ENCODE measurements around the gene TNS3.
A peak's percentile ranks its signal among the peaks of the same experiment; 100 is the strongest.

The TNS3 gene

DNA sequence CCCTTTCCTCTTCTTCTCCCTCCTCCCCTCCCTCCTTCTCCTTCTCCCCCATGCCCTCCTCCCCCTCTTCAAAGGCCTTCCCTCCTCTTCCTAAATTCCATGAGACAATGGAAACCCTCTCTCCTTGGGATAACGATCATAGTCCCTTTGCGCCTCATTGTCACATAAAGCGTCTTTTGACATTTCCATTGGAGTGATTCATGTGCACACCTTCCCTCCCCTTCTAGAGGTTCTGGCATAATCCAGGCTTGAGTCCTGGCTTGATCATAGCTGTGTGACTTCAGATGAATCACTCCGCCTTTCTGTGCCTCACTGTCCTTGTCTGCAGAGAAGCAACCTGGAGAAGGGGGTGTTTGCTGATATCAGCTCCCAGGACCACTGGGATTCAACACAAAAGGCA, 204.2 kb downstream of the TNS3 start:
- DNase-seq: no peak

DNA sequence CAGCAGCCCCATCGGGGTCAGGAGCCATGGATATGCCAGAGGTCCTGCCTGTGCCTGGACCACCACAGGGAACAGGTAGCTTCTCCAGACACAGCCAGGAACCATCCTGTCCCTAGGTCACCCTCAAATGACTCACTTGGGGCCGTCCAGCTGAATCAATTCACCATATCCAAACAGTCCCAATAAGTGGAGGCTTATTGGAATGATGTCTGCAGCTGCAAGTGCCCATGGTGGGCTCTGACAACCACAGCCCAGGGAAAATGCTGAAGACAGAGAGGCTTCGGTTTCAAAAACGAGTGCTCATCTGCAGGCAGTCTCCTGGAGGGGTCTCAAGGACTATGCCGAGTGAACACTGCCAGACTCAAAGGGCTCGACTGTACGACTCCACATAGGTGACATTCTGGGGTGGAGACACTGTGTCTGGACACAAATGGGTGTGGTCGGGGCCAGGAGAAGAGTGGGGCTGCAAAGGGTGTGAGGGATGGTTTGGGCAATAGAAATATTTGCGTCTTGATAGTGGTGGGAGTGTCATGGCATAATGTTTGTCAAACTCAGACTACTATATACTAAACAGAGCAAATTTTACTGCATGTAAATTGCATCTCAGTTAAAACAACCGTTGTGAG, 204.8 kb downstream of the TNS3 start:
- DNase-seq: no peak

DNA sequence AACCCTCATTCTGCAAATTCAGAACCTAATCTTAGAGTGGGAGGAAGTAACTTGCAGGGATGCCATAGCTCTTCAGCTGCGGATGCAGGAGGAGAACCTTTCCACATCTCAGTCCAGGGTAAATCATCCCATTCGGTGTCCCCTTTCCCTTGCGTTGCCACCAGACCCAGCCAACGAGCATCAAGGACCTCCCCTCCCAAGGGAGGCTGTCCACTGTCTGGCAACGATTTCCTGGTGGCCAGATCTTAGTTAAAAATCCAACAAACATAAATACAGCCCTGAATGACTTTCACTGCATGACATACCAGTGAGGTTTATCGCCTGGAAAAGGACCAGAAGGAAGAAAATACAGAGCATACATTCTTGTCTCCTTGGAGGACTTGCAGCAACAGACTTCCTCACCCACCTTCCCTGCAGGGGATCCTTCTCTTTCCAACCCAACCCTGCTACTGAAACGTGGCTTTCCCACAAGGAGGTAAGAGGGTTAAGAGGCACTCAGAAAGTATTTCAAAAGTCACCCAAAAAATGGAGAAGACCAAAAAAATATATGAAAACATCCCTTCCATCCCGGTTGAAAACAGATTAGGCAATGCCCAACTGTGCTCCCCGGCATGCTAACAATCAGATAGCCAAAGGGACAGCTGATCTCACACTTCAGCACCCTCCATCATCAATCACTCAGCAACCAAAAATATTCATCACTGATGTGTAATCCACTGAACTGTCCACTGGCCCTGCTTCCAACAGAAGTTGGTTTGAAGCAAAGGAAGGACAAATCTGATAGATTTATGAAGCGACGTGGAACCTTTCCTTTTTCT, 206.6 kb downstream of the TNS3 start:
- no peak for DNase-seq

DNA sequence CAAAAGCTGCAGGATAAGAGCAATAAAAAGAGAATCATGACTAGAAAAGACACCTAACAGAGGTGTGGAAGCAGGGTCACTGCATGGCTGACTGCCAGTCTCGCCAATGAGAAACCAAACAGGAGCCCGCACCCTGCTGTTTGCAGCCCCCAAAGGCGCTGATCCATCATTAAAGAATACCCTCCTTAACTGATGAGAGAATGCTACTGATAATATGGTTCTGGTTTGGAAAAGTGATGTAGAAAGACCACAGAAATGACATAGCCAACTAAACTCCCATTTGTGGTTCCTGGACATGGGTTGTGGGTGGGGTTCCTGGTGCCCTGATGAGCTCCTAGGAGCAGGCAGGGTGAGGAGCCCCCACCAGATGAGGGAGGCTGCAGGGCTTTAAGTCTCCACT, 207.4 kb downstream of the TNS3 start:
- DNase-seq: no peak

GRCh38 chr7:47373871-47374451, 207.9 kb downstream of the TNS3 start:
- no peak for DNase-seq

DNA sequence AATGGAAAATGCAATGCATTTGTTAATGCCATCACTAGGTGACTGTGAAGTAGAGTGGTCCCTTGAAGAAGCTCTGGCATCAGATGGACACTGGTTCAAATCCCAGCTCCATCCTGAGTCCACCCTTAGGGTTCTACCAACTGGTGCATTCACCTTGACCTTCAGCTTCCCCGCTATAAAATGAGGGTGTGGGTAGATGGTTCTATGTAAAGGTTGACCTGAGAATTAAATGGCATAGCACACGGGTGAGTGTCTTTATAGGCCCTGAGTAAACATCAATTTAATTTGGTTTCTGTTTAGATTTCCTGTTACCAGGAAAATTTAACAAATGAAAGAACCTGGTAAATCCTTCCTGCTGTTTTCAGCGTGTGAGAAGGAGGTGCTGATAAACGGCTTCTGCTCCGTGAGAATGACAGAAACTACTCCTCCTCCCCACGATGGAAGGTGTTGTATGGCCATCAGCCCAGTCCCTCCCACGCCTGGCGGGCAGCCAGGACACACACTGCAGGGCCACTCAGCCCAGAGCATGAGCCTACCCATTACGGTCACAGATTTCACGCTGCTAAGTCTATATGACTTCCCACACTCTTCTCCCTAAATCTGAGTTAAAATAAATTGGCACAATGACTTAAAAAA, 210.1 kb downstream of the TNS3 start:
- DNase-seq: no peak

DNA sequence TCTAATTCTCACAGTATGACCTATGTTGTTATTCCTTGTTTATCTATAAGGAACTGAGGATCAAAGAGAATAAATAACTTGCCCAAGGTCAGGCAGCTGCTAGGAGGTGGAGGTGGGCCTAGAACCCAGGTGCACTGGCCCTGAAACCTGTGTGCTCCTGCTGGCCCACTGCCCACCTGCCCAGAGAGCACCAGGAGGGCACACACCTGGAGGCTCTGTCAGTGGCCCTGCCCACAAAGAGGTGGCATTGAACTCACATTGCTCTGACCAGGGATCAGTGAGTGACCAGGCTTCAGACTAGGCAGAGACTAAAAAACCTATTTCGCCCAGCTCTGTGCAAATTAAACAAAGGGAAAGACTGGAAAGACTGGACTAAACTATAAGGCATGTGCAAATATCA, 210.6 kb downstream of the TNS3 start:
- DNase-seq: no peak

- no peak for DNase-seq
These were observed 211.4 kb downstream of the TNS3 start for GRCh38 chr7:47370461-47371042.

- DNase-seq: no peak
These were observed 212.2 kb downstream of the TNS3 start for GRCh38 chr7:47369736-47370135.

- no peak for DNase-seq
These were observed 213.6 kb downstream of the TNS3 start for GRCh38 chr7:47368190-47368812.

DNA sequence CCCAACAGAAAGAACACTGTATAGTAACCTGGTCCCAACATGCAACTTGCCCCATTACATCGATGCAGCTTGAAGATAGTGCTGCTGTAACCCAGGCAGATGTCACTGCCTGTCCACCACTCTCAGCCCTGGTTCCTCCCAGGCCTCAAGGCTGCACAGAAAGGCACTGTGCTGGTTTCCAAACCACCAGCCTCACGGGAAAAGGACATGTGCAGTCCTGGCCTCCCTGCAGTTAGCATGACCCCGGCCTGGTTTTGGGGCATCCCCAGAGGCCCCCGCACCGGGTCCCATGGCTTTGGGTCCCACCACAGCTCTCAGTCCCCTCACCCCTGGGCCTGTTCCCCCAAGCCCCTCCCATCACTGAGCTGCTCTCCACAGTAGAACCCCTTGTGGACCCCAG, 214.5 kb downstream of the TNS3 start:
- no peak for DNase-seq

- no peak for DNase-seq
These were observed 215.0 kb downstream of the TNS3 start for GRCh38 chr7:47366960-47367359.

DNA sequence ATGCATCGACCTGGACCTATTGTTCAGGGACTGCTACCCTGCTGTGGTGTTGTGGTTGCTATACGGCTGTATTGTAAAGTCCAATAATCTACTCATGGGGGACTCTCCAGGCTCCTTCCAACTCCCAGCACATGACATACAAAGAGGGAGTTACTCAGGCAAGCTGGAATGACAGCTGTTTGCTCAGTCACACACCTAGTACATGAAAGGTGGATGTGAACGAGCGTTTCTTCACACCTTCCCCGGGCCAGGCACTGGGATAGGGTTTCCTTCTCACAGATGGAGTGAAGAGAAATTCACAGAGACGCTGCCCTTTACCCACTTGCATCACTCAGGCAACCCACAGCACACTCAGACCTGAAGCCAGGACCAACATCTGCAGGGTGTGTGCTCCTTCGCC, 215.7 kb downstream of the TNS3 start:
- DNase-seq: no peak

GRCh38 chr7:47362984-47363383, 218.9 kb downstream of the TNS3 start:
- DNase-seq: no peak

- DNase-seq: peak; percentile 66
These were observed 220.1 kb downstream of the TNS3 start for GRCh38 chr7:47361746-47362215.

DNA sequence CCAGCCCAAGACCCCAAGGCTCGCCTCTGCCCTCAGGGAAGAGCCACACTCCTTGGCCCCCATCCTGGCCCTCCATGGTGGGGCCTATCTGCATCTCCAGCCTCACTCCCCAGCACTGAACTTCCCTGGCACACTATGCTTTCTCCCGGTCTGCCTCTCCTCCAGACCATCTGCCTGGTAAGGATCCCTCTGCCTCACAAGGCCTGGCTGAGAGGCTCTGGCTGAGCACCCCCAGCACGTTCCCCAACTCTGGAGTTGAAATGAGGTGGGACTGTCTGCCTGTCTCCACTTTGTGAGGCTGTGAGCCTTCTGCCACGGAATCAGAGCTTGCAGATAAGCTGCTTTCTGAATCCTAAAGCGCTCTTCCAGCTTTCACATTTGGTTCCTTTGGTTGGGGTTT, 220.7 kb downstream of the TNS3 start:
- DNase-seq: no peak

GRCh38 chr7:47360301-47360900, 221.5 kb downstream of the TNS3 start:
- no peak for DNase-seq

DNA sequence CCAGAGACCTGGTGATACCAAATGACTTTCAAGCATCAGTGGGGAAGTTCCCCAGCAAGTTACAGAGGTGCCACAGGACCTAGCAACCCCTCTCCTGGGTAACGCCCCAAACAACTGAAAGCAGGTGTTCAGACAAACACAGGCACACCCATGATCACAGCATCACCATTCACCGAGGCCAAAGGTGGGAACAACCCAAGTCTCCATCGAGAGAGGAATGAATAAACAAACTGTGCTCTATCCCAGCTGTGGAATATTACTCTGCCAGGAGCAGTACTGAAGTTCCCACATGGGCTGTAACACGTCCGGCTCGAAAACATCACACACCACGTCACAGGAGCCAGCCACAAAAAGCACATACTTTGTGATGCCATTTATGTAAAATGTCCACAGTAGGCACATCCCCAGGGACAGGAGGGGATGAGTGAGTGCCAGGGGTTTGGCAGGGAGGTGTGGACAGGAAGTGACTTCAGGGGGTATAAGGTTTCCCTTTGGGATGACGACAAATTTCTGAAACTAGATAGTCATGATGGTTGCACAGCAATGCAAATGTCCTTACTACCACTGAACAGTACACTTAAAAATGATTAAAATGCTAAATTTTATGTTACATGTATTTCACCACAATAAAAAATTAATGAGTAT, 222.8 kb downstream of the TNS3 start:
- no peak for DNase-seq

- no peak for DNase-seq
These were observed 223.6 kb downstream of the TNS3 start for GRCh38 chr7:47358357-47358756.

DNA sequence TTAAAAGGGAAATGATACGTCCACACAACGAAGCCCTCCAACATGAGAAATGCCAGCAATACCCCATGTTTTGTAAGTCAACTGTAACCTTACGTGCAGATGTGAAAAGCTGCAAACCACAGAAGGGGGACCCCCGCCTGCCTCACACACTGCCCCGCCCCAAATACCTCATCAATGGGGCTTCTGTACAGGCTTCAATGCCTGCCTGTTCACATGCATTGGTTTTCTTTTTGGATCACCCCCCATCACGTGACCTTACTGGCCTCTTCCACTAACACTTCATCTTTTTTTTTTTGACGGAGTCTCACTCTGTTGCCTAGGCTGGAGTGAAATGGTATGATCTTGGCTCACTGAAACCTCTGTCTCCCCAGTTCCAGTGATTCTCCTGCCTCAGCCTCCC, 224.0 kb downstream of the TNS3 start:
- no peak for DNase-seq

DNA sequence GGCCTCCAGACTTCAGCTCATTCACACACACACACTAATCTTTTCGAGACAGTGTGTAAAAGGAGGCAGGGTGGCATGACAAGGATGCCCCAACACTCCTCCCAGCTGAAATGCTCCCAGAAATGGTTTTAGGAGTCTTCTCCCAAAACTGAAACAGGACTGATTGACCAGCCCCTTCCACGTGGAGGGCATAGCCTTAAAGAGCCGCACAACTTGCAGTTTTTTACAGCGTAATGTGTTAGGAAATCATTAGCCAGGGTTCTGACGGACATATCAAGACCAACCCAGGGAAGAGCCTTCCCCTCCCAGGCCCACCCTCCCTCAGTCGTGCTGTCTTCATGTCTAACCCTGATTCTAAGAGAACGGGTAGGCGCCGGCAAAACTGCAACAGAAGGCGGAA, 224.6 kb downstream of the TNS3 start:
- no peak for DNase-seq

GRCh38 chr7:47356261-47356660, 225.7 kb downstream of the TNS3 start:
- no peak for DNase-seq

All from activated CD4-positive, alpha-beta T cell treated with anti-CD3 and anti-CD28 coated beads, Interleukin-2, Interleukin-6, amounts not matched to agents 100 ng/mL and 50 ng/mL, durations not matched to agents 16 hours and 8 hours (primary cell).